ENCODE data around the gene CYP27C1.

Gene CYP27C1

DNA sequence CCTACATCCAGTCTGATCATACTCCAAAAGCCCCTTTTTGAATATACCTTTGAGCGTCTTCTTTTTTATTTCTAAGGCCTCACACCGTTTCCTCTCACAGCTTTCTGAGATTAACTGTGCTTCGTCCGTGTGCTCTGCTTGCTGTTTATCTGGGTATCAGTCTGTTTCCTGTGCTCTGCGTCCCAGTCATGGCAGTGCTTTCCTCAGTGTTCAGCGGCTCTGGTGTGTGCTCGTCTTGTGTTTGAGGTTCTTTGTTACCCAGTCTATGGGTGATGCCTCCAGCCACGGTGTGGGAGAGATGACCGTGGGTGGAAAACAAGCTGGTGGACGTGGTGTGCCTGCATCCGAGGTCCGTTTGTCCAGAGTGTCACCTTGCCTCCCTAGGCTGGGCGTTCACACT is 79.6 kb downstream of the CYP27C1 start:
- TF ChIP-seq, protein P1, sequence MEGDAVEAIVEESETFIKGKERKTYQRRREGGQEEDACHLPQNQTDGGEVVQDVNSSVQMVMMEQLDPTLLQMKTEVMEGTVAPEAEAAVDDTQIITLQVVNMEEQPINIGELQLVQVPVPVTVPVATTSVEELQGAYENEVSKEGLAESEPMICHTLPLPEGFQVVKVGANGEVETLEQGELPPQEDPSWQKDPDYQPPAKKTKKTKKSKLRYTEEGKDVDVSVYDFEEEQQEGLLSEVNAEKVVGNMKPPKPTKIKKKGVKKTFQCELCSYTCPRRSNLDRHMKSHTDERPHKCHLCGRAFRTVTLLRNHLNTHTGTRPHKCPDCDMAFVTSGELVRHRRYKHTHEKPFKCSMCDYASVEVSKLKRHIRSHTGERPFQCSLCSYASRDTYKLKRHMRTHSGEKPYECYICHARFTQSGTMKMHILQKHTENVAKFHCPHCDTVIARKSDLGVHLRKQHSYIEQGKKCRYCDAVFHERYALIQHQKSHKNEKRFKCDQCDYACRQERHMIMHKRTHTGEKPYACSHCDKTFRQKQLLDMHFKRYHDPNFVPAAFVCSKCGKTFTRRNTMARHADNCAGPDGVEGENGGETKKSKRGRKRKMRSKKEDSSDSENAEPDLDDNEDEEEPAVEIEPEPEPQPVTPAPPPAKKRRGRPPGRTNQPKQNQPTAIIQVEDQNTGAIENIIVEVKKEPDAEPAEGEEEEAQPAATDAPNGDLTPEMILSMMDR (IDR thresholded peaks at IDR 0.05; ENCODE audit: low read depth, low read length, missing control alignments), result no peak
- H3K4me3 ChIP-seq (ENCODE audit: low read depth, low read length), result no peak overlapping the region
- no peak for DNase-seq (ENCODE audit: low read depth)

GRCh38 chr2:127139766-127140165 is 80.3 kb downstream of the CYP27C1 start:
- H3K4me3 ChIP-seq (ENCODE audit: low read depth, low read length), result no peak overlapping the region
- DNase-seq (ENCODE audit: low read depth), result no peak
- TF ChIP-seq, protein P1 (IDR thresholded peaks at IDR 0.05; ENCODE audit: low read depth, low read length, missing control alignments), result no peak

DNA sequence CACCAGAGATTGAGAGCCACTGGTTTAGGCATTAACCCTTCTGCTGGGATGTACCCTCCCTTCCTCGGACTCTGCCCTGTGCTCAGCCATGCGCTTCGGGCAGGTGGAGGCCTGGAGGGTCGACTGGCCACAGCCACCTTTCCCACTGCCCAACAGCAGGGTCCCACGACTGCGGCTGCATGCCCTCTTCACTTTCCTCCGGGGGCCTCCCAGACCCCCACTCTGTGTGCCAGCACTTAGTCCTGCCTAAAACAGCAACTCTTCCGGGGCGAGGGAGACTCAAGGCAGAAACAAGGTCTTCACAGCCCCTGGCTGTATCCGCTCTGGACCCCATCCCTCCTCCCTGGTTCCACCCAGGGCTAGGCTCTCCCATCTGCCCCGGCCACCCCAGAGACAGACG is 81.8 kb downstream of the CYP27C1 start:
- H3K4me3 ChIP-seq (ENCODE audit: low read depth, low read length), result no peak overlapping the region
- TF ChIP-seq, protein P1 (IDR thresholded peaks at IDR 0.05; ENCODE audit: low read depth, low read length, missing control alignments), result no peak
- no peak for DNase-seq (ENCODE audit: low read depth)

GRCh38 chr2:127137741-127138140 is 82.4 kb downstream of the CYP27C1 start:
- TF ChIP-seq, protein P1 (IDR thresholded peaks at IDR 0.05; ENCODE audit: low read depth, low read length, missing control alignments), result no peak

DNA sequence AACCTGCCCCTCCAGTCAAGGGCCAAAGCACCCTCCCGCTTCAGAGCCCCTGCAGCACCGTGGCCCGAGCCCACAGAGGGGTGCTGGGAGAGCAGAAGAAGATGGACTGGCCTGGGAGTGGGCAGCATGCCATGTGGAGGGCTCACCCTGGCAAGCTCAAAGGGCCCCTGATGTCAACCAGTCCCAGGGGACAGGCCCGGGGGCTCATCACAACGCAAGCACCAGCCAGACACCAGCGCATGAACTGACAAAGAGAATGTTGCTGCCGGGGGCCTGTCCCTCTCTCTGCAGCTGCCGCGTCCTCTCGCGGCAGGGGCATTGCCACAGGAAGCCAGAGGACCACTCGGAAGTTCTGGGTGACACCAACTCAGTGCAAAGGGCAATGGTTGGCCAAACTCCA is 82.9 kb downstream of the CYP27C1 start:
- TF ChIP-seq, protein P1 (IDR thresholded peaks at IDR 0.05; ENCODE audit: low read depth, low read length, missing control alignments), result no peak
- DNase-seq (ENCODE audit: low read depth), result no peak
- H3K4me3 ChIP-seq (ENCODE audit: low read depth, low read length), result no peak overlapping the region

More at GRCh38 chr2:127137741-127138140, 82.4 kb downstream of the CYP27C1 start:
- no peak for DNase-seq (ENCODE audit: low read depth)
- no peak overlapping the region for H3K4me3 ChIP-seq (ENCODE audit: low read depth, low read length)

GRCh38 chr2:127134833-127135830 is 85.0 kb downstream of the CYP27C1 start:
- H3K4me3 ChIP-seq (ENCODE audit: low read depth, low read length), result no peak overlapping the region
- DNase-seq (ENCODE audit: low read depth), result no peak
- TF ChIP-seq, protein P1 (IDR thresholded peaks at IDR 0.05; ENCODE audit: low read depth, low read length, missing control alignments), result no peak
